HG03521 (cell line): ENCODE results near the gene SPATS2.
"Not testable (repeated sequence)": the region's sequence is repeated elsewhere in the genome, so short reads cannot be mapped to it uniquely, and the experiment has no call there.

Experiments
- ATAC-seq: cut with Tn5 transposase; IDR thresholded peaks from one replicate; pipeline ENCODE4 v1.9.1; 2021; ENCODE audit warnings: mild to moderate bottlenecking, moderate library complexity; ENCODE audit not compliant: unreplicated experiment

Gene SPATS2

GRCh38 chr12:49367381-49368239, at the start of gene SPATS2:
Gene SPATS2, plus strand, starts transcription at chr12:49367462. Its CDS starts 93,551 bp downstream, at chr12:49461013.
- no peak for ATAC-seq

GRCh38 chr12:49320411-49321103, 46.7 kb upstream of the SPATS2 start:
- not testable (repeated sequence) for ATAC-seq

DNA sequence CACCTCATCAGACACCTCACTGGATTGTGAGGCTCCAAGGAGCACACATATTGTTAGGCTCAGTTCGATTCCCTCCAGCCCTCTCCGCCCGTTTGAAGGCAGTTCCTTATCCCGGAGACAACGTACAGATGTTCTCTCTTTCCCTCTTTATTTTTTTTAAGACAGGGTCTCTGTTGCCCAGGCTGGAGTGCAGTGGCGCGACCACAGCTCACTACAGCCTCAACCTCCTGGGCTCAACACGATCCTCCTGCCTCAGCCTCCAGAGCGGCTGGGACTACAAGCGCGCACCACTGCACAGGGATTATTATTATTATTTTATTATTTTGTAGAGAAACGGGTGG, 44.9 kb upstream of the SPATS2 start:
- ATAC-seq: no peak

- peak; percentile 97 for ATAC-seq
These were observed 44.3 kb upstream of the SPATS2 start, which contains the start of gene TROAP for GRCh38 chr12:49322708-49323523. Gene TROAP, plus strand, starts transcription at chr12:49323255. Its CDS starts 354 bp downstream, at chr12:49323609.

DNA sequence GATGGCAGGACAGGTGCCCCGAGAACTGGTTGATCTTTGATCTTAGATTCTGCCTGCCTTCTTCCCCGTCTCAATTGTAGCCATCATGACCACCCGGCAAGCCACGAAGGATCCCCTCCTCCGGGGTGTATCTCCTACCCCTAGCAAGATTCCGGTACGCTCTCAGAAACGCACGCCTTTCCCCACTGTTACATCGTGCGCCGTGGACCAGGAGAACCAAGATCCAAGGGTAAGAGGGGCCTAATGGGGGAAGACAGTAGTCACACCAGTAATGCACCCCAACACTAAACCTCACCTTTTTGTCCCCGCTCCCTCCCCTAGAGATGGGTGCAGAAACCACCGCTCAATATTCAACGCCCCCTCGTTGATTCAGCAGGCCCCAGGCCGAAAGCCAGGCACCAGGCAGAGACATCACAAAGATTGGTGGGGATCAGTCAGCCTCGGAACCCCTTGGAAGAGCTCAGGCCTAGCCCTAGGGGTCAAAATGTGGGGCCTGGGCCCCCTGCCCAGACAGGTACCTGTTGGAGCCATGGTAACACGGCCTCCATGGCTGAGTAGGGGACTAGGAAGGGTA, 43.7 kb upstream of the SPATS2 start:
- no peak for ATAC-seq

DNA sequence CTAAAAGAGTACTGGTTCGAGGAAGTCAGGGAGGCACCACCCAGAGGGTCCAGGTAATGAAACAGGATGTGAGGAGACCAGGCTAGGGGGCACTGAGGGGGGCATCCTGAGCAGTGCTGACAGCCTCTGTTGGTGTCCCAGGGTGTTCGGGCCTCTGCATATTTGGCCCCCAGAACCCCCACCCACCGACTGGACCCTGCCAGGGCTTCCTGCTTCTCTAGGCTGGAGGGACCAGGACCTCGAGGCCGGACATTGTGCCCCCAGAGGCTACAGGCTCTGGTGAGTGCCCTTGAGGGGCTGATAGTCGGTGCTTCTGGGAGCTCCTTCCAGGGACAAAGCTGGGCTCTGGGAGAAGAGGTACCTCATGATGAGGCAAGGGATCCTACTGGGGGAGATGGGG, 41.7 kb upstream of the SPATS2 start:
- ATAC-seq: no peak

DNA sequence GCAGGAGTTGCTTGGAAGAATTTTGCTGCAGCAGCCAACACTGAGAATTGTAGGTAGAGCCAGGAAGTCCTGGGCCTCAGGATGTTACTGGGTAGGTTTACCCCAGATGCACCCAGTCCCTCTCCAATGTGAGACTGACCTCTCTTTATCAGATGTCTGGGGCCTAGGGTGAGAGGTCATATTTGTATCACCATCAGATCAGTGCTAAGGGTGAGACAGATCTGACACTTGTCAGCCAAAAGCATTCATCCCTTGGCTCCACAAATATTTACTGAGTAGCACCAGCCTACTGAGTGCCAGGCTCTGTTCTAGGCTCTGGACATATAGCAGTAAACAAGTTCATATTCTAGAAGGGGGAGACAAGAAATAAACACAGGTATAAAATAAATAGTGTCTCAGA, 39.9 kb upstream of the SPATS2 start:
- no peak for ATAC-seq

- no peak for ATAC-seq
These were observed 39.4 kb upstream of the SPATS2 start for GRCh38 chr12:49327887-49328286.

DNA sequence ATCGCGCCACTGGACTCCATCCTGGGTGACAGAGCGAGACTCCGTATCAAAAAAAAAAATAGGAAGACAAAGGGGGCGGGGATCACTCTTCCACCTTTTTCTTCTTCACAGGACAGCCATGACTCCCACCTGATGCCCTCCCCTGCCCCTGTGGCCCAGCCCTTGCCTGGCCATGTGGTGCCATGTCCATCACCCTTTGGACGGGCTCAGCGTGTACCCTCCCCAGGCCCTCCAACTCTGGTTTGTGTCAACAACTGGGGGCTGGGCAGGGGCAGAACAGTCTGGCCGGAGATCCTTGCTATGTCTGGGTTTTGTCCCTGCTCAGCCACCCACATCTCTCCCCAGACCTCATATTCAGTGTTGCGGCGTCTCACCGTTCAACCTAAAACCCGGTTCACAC, 38.4 kb upstream of the SPATS2 start:
- no peak for ATAC-seq

- no peak for ATAC-seq
These were observed 37.1 kb upstream of the SPATS2 start for GRCh38 chr12:49330032-49330619.

GRCh38 chr12:49330631-49331379, 36.5 kb upstream of the SPATS2 start:
- ATAC-seq: no peak

- no peak for ATAC-seq
These were observed 35.7 kb upstream of the SPATS2 start for GRCh38 chr12:49331380-49332222.

- ATAC-seq: no peak
These were observed 34.8 kb upstream of the SPATS2 start for GRCh38 chr12:49332441-49332861.

DNA sequence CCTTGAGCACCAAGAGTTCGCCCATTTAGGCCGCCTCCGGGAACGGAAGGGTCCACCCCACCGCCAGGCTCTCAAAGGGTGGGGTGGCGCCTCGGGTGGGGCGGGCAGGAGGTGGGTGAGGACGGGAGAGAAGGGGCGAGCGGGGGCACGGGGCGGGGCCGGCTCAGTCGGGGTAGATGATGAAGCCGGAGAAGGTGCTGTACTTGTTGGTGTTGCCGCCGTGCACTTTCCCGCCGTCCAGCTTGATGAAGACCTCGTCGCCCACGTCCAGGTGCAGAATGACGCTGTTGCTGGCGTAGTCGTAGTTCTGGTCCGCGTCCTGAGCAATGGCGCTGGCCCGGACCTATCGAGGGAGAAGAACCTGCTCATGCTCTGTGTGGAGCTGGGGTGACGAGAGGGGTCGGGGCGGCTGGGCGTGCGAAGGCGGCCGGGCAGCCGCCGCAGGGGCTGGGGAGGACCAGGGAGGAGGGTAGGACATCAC, 34.3 kb upstream of the SPATS2 start:
- no peak for ATAC-seq

DNA sequence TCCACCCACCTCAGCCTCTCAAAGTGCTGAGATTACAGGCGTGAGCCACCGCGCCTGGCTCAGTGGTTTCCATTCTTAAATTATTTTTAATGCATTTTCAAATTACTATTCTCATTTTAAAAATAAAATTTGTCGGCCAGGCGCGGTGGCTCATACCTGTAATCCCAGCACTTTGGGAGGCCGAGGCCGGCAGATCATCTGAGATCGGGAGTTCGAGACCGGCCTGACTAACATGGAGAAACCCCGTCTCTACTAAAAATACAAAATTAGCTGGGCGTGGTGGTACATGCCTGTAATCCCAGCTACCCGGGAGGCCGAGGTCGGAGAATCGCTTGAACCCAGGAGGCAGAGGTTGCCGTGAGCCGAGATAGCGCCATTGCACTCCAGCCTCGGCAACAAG, 33.5 kb upstream of the SPATS2 start:
- ATAC-seq: not testable (repeated sequence)

- ATAC-seq: no peak
These were observed 33.0 kb upstream of the SPATS2 start for GRCh38 chr12:49334226-49334625.

- no peak for ATAC-seq
These were observed 32.6 kb upstream of the SPATS2 start for GRCh38 chr12:49334681-49335080.

DNA sequence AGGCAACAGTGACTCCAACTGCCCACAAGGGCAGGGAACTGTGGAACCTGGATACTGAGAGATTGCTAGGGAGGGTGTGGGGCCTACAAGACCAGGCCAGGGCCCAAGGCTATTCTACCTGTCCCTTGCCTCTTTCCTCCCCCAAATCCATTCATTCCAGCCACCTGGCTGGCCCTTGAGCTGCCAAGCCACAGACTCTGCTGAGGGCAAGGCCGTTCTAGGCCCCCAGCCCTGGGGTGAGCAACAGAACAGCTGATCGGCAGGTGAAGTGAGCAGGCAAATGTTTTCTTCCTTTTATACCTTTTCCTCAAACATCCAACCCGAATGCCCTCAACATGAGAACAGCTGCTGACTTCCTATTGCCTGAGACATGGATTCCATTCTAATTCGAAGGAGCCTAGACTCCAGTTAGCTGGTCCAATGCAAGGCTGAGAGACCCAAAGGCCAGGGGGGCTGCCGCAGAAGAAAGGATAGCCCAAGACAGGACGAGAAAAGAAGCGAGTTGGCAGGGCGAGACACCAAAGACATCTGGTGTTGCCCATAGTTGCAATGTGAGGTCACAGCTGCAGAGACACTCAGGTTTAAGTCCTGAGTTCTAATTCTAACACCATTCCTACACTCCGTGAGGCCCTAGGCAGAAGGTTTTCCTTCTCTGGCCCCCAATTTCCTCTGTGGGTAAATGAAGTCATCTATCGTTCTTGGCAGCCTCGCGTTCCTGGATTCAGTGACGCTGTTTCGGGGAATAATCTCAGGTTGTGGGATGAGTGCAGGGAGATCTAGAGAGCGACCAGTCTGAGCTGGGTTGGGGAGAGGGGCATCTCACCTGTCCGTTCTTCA, 31.9 kb upstream of the SPATS2 start:
- ATAC-seq: no peak
